HEK293T (cell line): Measurements from ENCODE around the gene ELOVL2.

Experiments used
- BHLHE40 ChIP-seq: fragments of 450-650 bp; IDR thresholded peaks from 2 replicates; pipeline ENCODE4 v1.6.1; 2016; ENCODE audit warnings: mild to moderate bottlenecking, moderate library complexity, borderline replicate concordance
- ELF4 ChIP-seq: fragments of 450-650 bp; IDR thresholded peaks from 2 replicates; pipeline ENCODE4 v1.6.1; 2017; ENCODE audit warnings: antibody characterized with exemption
- FOXK2 ChIP-seq: fragments of 450-650 bp; IDR thresholded peaks from 2 replicates; pipeline ENCODE4 v1.6.1; 2016; ENCODE audit warnings: mild to moderate bottlenecking
- SP1 ChIP-seq: fragments of 450-650 bp; IDR thresholded peaks from 2 replicates; pipeline ENCODE4 v1.6.1; 2017

DNA sequence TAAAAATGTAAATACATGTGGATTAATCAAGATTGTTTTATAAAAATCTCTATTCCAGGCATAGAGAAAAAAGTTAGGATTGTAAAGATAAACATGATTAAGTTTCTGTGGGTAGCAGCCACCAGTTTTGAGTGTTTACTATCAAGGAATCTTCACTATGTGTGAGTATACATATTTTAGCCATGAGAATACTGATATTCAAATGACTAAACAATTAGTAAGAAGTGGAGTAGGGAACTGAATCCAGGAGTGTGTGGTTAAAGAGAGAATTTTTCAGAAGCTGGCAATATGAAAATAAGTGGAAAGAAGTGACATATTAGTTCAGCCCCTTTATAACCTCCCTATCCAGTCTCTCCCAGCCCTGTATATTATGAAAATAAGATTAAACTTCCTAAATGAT lies 10.3 kb downstream of the ELOVL2 start:
- TF ChIP-seq FOXK2 (no peak), BHLHE40 (no peak), ELF4 (no peak), SP1 (no peak)
